Activated B cell treated with CpG ODN at 0.5 μM for 24 hours (primary cell): ENCODE measurements around the gene EGLN3. TPM values are rescaled to one million over a fixed set of nuclear protein-coding genes. Genes with fewer than 3 reads are reported as not detected.

Experiments used
- ATAC-seq: fragments of 200-7000 bp; cut with Tn5 transposase; one replicate; pipeline ENCODE4 v1.10.0; 2021; ENCODE audit warnings: low read depth, mild to moderate bottlenecking, moderate library complexity
- CTCF ChIA-PET: fragments of 350-600 bp; sonication (Branson Sonifier 250); formaldehyde crosslinking; loops from one replicate; lab custom pipeline; 2021; ENCODE audit warnings: antibody characterized with exemption; lab: Charles Lee
- POLR2A ChIA-PET: fragments of 350-600 bp; sonication (Branson Sonifier 250); formaldehyde crosslinking; loops from one replicate; lab custom pipeline; 2021; ENCODE audit warnings: antibody characterized with exemption; lab: Charles Lee
- DNase-seq: peaks from one replicate; pipeline ENCODE4 v3.0.0; 2022
- H3K27ac Mint-ChIP-seq: one replicate; pipeline ENCODE4 v1.8.0; 2020; ENCODE audit warnings: mixed read lengths
- H3K27me3 Mint-ChIP-seq: one replicate; pipeline ENCODE4 v1.8.0; 2021; ENCODE audit warnings: mixed read lengths
- H3K36me3 Mint-ChIP-seq: one replicate; pipeline ENCODE4 v1.8.0; 2021; ENCODE audit warnings: low read depth, mixed read lengths
- H3K4me1 Mint-ChIP-seq: one replicate; pipeline ENCODE4 v1.8.0; 2021; ENCODE audit warnings: mixed read lengths
- H3K4me3 Mint-ChIP-seq: one replicate; pipeline ENCODE4 v1.8.0; 2020; ENCODE audit warnings: mild to moderate bottlenecking, mixed read lengths
- H3K9me3 Mint-ChIP-seq: one replicate; pipeline ENCODE4 v1.8.0; 2020; ENCODE audit warnings: mixed read lengths
- intact Hi-C: fragments of 100-400 bp; cut with micrococcal nuclease; formaldehyde crosslinking; loops from one replicate; pipeline ENCODE4 v1.15.1; 2024
- total RNA-seq: library from RNA; stranded (reverse); gene quantifications from 2 replicates; pipeline ENCODE4 v1.2.3, GENCODE V29; 2022
- TF ChIP-seq, protein P1 (sequence below): fragments of 200-600 bp; IDR thresholded peaks from one replicate; pipeline ENCODE4 v1.8.0; 2022; ENCODE audit warnings: antibody characterized with exemption, mild to moderate bottlenecking

Gene EGLN3
- total RNA-seq, 1 donor from 2014 or later: 0.33 TPM

DNA sequence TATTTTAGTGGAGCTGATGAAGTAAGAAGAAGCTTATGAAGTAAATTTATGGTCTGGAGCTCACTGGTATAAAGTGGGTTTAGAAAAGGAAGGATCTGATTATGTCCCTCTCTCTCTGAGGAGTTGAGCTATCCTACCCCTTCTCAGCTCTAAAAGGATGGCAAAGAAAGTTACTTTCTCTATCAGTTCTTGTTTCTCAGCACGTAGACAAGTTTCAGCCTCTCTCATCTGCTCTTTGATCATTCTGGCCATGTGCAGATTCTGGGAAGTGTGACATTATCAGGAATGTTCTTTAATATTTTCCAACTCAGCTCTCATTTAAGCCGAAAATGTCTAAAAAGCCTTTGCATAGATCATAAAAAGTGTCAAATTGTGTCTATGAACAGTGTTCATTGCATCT, 5.8 kb upstream of the EGLN3 start:
- no peak for DNase-seq
- Mint-ChIP-seq H3K36me3 (no peaks in the 10 kb centered on the region), H3K4me3 (no peak overlapping the region), H3K27me3 (peaks cover 12% of the 10 kb centered on the region), H3K9me3 (peaks cover 2% of the 10 kb centered on the region), H3K4me1 (peaks cover 4% of the 10 kb centered on the region), H3K27ac (no peak overlapping the region)
- ChIA-PET POLR2A (no interaction called here), CTCF (no interaction called here)
- ATAC-seq: no peak
- TF ChIP-seq, protein P1, sequence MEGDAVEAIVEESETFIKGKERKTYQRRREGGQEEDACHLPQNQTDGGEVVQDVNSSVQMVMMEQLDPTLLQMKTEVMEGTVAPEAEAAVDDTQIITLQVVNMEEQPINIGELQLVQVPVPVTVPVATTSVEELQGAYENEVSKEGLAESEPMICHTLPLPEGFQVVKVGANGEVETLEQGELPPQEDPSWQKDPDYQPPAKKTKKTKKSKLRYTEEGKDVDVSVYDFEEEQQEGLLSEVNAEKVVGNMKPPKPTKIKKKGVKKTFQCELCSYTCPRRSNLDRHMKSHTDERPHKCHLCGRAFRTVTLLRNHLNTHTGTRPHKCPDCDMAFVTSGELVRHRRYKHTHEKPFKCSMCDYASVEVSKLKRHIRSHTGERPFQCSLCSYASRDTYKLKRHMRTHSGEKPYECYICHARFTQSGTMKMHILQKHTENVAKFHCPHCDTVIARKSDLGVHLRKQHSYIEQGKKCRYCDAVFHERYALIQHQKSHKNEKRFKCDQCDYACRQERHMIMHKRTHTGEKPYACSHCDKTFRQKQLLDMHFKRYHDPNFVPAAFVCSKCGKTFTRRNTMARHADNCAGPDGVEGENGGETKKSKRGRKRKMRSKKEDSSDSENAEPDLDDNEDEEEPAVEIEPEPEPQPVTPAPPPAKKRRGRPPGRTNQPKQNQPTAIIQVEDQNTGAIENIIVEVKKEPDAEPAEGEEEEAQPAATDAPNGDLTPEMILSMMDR: no peak
- intact Hi-C loops: no loop called here

DNA sequence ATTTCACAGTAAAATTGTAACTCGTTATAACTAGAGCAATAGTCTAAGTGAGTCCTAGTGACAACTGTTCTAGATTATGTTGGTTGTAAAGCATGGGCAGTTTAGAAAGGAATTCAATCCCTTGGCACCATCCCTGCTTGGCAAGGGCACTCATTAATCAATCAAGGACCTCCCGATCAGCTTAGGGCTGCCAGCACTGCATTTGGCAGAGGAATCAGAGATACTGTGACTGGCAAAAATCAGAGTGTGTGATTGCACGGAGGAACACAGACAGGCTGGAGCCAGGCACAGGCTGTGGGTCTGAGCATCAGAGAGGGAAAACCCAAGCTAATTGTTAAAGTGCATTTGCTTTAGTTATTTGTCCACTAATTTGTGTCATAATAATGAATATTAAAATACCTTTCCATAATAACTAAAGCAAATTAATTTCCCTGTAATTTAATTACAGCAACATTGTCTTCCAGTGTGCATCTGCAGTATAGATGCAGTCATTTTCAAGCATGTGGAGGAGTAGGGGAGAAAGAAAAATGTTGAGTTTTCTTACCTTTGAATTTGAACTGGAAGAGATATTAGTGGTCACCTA, 3.2 kb upstream of the EGLN3 start:
- DNase-seq: no peak
- CTCF ChIA-PET: no interaction called here
- no peak overlapping the region for H3K4me3 Mint-ChIP-seq
- intact Hi-C loops: no loop called here
- TF ChIP-seq, protein P1: no peak
- H3K27me3 Mint-ChIP-seq: peaks cover 27% of the 10 kb centered on the region
- ATAC-seq: no peak
- POLR2A ChIA-PET: no interaction called here
- no peaks in the 10 kb centered on the region for H3K36me3 Mint-ChIP-seq
- no peak overlapping the region for H3K27ac Mint-ChIP-seq
- peaks cover 21% of the 10 kb centered on the region for H3K4me1 Mint-ChIP-seq
- H3K9me3 Mint-ChIP-seq: no peaks in the 10 kb centered on the region

DNA sequence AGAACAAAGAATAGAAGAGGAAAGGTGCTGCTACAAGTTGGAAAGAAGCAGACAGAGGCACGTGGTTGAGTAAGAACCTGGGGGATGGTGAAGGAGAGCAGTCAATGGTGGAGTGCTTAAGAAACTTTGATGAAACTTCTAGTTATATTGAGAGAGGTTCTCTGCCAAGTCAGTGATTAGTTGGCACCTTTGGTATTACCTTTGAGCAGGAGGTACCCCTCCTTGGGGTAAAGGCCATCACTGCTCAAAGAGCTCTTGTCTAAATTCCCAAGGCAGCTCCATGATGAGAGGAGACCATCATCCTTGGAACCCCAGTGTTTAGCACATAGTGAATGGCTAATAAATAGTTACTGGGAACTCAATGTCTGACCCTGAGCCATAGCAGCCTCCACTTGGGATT, 1.7 kb upstream of the EGLN3 start:
- H3K27me3 Mint-ChIP-seq: peaks cover 32% of the 10 kb centered on the region
- POLR2A ChIA-PET: no interaction called here
- H3K4me3 Mint-ChIP-seq: no peak overlapping the region
- CTCF ChIA-PET: no interaction called here
- intact Hi-C loops: no loop called here
- H3K9me3 Mint-ChIP-seq: no peaks in the 10 kb centered on the region
- H3K4me1 Mint-ChIP-seq: peaks cover 21% of the 10 kb centered on the region
- ATAC-seq (no peak), DNase-seq (no peak)
- no peak overlapping the region for H3K27ac Mint-ChIP-seq
- TF ChIP-seq, protein P1: no peak
- H3K36me3 Mint-ChIP-seq: no peaks in the 10 kb centered on the region

DNA sequence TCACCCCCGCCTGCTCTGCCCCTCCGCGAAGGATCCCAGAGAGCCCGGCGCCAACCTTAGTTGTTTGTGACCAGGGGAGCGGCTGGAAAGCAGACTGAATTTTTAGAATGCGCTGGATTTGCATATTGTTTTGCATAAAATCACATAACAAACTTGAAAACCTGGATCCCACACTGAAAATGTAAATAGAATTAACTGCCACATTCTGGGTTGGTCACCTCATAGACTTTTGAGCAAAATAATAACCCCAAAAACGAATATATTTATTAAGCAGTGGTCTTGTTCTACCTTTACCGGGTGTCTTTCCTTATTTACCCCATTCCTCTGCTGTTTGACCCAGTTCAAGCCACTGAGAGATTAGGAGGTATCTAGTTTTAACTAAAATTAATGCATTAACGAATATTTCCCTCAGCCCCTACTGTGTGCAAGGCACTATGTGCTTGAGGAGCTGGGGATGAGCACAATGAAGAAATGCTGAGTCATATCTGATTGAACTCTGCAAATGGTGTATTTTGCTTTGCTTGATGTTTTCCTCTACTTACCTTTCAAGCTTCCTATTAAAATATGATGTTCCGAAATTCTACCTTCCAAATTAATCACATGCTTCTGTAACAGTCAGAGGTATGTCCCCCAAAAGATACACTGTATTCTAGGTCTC, 438 bp upstream of the EGLN3 start:
- TF ChIP-seq, protein P1: no peak
- intact Hi-C loops: no loop called here
- Mint-ChIP-seq H3K4me3 (peak overlapping the region; percentile 77), H3K36me3 (no peaks in the 10 kb centered on the region), H3K27me3 (peaks cover 32% of the 10 kb centered on the region), H3K9me3 (no peaks in the 10 kb centered on the region), H3K4me1 (peaks cover 21% of the 10 kb centered on the region), H3K27ac (no peak overlapping the region)
- DNase-seq (no peak), ATAC-seq (no peak)
- ChIA-PET POLR2A (no interaction called here), CTCF (no interaction called here)

DNA sequence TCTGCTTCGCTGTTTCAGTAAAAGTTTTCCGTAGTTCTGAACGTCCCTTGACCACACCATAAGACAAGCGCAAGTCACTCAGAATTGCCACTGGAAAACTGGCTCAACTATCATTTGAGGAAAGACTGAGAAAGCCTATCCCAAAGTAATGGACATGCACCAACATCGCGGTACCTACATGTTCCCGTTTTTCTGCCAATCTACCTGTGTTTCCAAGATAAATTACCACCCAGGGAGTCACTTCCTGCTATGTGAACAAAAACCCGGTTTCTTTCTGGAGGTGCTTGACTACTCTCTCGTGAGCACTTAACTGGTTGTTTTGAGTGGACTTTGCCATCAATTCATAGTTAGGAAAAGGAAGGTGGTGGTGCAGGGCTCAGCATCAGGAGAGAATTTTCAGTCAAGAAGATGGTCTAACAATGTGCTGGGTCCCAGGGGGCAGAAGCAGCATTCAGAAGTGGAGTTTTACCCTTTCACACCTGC, 1.4 kb downstream of the EGLN3 start:
- intact Hi-C loops: no loop called here
- Mint-ChIP-seq H3K4me3 (no peak overlapping the region), H3K9me3 (no peaks in the 10 kb centered on the region), H3K36me3 (no peaks in the 10 kb centered on the region), H3K27ac (no peak overlapping the region), H3K4me1 (peaks cover 18% of the 10 kb centered on the region), H3K27me3 (peaks cover 32% of the 10 kb centered on the region)
- CTCF ChIA-PET: no interaction called here
- POLR2A ChIA-PET: no interaction called here
- TF ChIP-seq, protein P1: no peak
- ATAC-seq (no peak), DNase-seq (no peak)
